ENCODE results near the gene GSK3A.
A peak's percentile ranks its signal among the peaks of the same experiment; 100 is the strongest.

Gene GSK3A

DNA sequence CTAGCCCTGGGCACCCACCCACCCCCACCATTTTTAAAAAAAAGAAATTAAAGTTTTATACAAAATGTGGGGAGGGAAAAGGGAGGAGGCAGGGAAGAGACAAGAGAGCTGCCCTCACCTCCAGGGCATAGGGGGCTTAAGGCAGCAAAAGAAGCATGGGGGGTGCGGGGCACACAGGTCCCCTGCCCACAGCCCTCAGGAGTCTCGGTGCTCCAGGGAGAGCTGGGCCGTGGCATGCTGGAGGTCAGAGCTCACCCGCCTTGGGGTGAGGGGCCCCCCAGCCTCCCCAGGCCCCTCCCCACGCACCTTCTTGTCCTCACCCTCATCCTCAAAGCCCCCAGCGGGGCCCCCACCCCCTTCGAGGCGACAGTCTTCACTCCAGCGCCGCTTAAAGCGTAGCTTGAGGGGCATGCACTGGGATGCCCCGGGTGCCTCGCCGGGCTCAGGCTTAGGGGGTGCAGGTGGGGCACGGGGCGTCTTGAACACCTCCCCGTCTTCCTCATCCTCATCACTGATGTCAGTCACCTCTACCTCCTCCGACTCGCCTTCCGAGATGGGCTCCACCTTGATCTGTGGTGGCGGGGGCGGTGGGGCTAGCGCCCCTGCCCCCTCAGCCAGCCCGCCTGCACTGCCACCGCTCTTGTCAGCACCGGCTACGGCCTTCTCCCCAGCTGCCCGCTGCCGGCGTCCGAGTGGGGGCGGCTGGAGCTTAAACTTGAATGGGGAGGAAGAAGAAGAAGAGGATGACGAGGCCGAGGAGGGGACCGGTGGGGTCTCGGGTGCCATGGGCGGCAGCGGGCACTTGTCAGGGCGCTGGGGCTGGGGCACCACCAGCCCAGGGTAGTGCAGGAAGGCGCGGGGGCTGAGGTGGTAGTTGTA is 6.1 kb upstream of the GSK3A start:
- no peak for DNase-seq (ENCODE audit: low spot score)

DNA sequence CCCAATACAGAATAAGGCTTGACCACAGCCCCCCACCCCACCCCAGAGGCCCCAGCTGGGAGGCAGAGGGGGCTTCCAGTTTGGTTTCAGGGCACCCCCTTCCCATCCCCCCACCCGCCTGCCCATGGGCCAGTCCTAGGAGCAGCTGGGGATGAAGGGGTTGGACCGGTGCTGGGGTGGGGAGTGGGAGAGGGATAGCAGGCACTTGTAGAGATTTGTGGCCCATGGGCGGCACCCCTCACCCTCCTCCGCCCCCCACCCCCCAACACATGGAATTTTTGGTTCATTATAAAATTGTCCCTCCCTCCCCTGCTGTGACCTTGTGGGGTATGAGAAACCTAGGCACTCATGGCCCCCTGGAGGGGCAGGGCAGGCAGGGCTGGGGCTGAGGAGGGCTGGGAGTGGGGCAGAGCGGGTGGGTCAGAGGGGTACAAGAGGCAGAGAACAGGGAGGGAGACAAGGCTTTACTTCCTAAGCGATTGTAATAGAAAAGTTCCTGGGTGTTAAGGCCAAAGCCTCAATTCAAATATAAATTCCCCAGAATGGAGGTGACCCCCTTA is 5.3 kb upstream of the GSK3A start:
- no peak for DNase-seq (ENCODE audit: low spot score)

DNA sequence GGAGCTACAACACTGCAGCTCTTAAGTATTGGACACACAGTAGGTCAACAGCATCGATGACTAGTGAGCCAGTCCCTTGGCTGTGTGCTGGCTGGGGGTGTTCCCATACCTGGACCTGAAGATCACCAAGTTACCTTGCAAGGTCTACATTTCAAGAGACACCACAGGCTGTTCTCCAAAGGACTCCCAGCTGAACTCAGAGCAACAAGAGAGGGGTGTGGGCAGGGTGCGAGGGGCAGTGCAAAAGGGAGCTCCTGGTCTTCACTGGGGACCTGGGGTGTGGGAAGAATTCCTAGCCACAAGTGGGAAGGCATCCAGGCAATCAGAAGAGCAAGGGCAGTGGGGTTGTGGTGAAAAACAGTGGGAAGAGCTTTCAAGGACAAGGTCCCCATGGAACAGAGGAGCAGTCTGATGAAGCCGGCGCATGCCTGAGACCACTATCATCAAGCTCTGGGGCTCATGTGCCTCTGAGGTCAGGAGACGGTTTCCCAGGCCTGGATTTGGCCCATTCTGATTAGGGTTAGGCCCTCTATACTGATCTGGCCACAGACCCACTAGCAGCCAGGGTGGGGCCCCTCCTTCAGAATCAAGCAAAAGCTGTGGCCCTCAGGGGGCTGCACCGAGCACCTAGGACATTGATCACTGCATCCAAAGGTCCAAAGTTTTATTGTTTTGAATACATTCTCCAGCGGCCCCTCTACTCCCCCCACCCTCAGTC is 4.7 kb upstream of the GSK3A start:
- no peak for DNase-seq (ENCODE audit: low spot score)

DNA sequence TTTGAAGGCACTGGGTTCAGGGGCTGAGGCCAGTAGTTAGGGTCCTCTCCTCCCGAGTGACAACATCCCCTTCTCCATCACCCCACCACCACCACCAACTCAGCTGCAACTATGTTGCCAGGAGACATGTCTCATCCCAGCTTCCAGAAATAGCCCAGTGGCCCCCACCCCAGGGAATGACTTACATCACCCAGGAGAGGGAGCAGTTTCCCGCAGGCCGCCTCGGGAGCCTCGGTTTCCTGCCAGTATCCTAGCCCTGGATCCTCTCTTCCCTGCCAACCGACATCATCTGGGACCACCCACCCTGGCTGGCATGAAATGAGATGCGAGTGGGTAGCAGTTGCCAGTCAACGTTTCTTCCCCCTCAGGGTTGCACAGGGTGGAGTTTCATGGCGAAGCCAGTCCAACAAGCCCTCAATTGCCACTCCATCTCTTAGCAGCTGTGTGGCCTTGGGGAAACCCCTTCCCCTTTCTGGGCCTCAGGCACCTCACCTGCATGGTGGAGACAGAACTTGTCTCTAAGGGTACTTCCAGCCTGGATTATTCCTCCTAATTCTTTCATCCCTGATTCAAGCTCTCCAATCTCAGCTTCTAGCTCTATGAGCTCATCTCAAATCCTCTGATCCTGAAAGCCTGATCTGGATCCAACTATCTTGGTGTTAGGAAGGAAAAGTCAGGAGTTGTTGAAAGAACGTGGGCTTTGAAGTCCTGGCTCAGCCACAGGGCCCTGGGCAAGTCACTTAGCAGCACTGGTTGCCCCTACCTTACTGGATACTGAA is 3.9 kb upstream of the GSK3A start:
- peak; percentile 59 for DNase-seq (ENCODE audit: low spot score)

DNA sequence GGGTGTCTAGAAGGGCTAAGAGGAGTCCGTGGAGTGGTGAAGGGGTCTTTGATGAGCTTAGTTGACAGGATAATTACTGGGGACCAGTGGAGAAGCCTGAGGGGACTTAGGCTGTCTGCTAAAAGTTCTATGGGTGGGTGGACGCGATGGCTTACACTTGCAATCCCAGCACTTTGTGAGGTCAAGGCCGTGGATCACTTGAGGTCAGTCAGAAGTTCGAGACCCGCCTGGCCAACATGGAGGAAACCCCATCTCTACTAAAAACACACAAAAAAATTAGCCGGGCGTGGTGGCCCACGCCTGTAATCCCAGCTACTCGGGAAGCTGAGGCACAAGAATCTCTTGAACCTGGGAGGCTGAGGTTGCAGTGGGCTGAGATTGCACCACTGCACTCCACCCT is 2.8 kb upstream of the GSK3A start:
- no peak for DNase-seq (ENCODE audit: low spot score)

DNA sequence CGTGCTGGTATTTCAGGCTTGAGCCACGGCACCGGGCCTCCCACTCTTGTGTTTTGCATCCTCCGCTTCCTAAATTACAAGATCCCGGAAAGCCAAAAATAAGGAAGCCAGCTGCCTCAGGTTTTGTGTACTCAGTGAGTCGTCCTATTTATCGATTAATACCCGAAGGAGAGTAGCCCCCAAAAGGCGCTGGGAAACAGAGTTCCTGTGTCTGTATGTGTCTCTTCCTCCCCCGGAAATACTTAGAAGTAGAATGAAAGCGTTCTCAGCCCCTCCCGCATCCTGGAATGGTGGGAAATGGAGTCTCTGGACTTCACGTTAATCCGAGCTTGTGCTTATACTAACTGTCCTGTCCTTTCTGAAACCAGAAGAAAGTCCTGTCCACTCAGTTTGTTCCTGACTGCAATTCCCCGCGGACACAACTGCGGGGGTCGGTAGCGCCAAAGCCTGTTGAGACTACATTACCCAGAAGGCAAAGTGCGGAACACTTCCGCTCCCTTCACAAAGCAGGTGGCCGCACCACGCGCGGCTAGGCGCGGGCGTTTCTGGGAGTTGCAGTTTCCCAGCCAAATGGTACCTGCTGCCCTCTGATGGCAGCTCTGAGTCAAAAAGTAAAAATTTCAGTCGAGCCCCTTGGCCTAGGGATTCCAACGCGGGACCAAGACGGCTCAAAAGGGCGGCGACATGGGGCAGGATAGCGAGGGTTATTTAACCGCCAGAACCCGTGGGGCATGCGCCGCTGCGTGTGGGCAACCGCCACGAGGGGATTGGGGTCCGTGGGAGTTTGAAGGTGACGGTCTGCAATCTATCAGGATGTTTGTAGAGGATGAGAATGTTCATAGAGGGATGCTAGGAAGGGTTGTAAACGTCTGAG is 2.2 kb upstream of the GSK3A start:
- peak; percentile 93 for DNase-seq (ENCODE audit: low spot score)

DNA sequence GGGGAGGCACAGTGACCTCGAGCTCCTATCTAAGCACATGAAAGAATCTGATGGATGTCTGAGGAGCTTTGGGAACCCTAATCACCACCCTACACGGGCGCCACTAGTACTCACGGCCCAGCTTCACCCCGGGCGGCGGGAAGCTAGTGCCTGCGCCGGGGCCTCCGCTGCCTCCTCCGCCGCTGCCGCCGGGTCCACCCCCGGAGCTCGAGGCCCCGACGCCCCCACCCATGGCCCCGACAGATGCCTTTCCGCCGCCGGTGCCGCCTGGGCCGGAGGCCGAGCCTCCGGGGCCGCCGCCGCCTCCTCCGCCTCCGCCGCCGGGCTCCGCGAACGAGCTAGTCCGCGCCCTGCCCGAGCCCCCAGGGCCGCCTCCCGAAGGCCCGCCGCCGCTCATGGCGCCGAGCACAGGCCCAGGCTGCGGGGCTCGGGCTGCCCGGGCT is 312 bp downstream of the GSK3A start:
- DNase-seq (ENCODE audit: low spot score) = no peak

DNA sequence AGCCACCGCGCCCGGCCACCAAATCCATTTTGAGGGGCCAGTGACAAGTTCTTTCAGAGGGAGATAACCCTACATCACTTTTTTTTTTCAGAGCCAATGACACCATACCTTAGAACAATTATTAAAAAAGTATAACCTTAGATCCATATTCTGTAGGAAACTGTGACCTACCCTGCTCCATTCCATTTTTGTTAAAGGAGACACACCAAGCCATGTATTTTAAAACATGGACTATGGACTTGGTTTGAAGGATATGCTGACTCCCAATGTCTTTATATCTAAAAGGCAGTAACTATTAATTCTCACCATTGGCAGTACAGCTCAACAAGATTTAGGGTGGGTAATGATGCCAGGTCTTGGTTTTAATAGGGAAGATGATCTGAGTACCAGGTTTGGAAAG is 1.1 kb downstream of the GSK3A start:
- no peak for DNase-seq (ENCODE audit: low spot score)

DNA sequence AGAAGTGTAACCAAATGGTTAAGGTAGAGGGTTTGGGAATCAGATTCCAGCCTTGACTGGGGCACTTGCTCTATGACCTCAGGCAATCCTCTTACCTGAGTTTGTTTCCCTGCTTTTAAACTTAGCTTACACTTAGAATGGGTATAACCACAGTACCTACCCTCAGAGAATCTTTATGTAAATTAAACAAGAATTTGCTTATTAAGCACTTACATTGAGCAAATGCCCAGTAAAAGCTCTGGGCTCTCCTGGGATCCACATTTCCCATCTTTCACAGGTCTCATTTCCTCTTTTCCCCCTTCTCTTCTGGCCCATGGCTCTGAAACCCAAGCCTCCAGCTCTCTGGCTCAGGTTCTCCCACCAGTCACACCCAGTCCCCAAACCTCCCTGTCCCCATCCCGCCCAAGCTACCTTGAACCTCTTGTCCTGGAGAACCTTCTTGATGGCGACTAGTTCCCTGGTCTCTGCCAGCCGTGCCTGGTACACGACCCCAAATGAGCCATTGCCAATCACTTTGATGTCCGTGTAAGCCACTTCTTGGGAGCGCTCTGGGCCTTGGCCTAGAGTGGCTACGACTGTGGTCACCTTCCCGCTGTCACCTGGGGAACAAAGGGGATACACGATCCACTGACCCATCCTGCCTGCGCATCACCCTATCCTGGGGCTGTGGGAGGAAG is 2.7 kb downstream of the GSK3A start:
- DNase-seq (ENCODE audit: low spot score) = no peak

DNA sequence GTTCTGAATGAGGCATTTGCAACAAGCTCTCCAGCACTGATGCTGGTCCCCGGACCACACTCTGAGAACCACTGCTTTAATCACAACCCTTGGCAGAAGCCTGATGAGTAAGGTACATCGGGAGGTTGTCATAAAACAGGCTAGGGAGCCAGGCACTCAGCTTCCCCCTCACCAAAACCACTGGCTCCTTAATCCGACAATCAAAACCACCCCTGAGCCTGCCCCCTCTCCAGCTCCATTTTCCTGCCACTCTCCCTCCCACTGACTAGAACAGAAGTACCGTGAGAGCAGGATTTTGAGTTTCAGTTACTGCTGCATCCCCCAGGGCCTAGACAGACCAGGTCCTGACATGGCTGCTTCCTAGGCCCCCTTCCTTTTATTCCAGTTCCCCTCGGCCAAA is 7.2 kb downstream of the GSK3A start:
- DNase-seq (ENCODE audit: low spot score) = no peak

DNA sequence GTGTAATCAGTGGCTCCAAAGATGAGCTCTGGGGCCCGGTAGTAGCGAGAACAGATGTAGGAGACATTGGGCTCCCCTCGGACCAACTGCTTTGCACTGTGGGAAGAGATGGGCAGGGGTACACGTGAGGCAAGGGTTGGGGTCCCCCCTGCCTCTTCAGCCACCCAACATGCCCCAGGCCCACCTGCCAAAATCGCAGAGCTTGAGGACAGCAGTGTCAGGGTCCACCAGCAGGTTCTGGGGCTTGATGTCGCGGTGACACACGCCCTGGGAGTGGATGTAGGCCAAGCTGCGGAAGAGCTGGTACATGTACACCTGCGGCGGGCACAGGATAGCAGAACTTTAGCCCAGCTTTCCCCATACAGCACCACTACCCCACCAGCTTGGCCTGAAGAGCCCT is 8.0 kb downstream of the GSK3A start:
- DNase-seq (ENCODE audit: low spot score) = no peak

DNA sequence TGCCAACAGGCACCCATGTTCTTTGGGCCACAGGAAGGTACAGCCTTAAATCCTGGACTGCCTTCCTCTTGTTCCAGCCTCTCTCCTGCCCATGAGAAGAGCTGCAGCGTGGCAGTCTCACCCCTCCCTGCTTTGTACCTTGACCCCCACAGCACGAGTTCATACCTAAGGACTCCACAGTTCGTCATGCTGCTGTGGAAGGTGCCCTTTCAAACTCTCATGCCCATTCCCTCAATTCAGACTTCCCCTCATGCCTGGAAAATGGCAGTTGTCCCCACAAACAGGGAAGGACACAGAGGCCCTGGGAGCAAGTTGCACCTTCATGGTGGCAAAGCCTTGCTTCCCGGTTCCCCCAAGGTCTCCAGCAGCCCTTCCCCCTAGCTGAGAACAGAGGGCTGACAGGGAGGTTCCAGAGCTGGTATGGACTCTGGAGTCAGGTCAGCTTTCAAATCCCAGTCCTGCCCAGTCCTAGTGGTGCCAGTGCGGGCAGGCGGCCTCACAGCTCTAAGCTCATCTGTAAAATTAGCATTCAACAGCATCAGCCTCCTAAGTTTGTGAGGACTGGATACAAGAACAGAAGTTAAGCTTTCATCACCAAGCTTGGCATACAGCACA is 8.6 kb downstream of the GSK3A start:
- DNase-seq (ENCODE audit: low spot score) = no peak

DNA sequence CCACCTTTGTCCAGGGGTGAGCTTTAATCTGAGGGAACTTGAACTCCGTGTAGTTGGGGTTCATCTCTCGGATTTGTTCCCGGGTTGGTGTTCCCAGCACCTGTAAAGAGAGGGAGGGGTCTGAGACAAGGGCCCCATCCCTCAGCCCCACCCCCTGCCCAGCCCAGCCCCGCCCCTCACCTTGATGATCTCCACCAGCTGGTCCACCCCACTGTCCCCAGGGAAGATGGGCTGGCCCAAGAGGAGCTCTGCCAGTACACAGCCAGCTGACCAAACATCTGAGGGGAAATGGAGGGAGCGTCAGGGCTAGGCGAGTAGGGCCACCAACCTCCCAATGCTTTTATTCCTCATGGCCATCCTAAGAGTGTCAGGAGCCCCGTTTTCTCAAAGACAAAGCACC is 9.3 kb downstream of the GSK3A start:
- no peak for DNase-seq (ENCODE audit: low spot score)

DNA sequence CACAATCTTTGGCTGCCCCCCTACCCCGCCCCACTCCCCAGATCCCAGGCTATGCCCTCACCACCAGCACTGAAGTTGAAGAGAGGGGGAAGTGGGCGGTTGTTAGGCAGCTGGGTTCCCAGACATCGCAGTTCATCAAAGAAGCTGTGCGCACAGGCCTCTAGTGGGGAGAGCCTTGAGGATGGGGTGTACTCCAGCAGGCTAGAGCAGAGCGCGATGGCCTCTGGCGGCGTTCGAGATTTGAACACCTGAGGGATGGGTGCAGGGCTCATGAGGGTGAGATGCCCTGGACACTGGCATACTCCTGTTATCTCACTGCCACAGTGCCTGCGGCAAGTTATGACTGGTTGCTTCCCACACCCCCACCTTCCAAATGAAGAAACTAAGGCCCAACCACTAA is 10.0 kb downstream of the GSK3A start:
- DNase-seq (ENCODE audit: low spot score) = no peak

DNA sequence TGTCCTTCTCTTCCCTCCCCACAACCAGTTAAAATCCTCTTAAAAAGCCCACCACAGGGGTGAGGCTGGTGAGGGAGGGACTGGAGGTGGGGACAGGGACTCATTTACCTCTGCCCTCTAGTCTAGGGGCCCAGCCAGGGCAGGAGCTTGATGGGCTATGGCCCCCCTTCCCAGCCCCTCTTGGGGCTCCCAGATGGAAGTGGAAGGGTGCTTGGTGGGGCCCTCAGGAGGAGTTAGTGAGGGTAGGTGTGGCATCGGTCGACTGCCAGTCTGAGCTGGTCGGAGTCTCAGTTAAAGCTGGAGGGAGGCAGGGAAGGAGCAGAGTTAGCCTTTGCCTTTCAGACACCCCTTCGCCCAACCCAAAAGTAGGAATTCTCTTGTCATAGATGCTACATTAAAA is 11.8 kb downstream of the GSK3A start:
- no peak for DNase-seq (ENCODE audit: low spot score)

DNA sequence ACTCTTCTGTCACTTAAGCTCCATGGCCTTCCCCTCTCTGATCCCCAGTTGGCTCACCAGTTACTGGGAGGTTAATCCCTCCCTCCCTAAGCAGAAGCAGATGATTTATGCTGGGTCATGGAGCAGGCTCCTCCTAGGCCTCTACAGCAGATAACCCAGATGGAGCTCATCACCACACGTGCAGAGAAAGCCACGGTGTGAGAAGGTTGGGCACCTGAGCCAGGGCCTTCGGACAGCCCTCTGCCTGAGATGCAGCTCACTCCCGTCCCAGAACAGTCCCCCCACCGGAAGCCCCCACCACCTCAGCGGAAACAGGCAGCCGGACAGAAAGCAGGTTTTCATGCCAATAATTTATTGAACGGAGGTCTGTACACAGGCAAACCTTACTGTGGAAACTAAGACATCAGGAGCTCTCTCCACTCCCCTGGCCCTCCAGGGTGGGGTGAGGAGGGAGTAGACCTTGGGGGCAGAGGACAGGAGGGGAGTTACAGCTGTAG is 12.5 kb downstream of the GSK3A start:
- DNase-seq (ENCODE audit: low spot score) = no peak

DNA sequence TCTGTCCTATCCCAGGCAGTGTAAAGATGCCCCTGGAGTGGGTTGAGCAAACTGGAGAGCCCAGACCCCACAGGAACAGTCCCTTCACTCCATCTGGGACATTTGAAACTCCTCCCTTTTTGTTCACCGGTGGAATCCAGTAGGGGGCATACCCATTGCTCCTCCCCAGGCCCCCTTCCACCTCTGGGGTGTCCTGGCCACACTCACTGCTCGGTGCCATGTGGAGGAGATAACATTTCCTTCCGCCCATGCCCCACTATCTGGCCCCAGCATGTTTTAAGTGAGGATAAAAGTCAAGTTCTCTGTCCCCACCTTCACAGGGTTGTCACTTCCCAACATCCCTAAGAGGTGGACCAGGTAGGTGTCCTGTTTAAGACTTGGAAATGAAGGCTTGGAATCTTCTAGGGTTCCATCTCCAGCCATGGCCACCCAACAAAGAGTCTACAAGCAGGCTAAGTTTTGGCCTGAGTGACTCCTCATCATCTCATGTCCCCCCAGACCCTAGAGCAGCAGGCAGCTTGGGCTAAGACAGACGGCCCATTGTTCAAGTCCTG is 13.0 kb downstream of the GSK3A start:
- no peak for DNase-seq (ENCODE audit: low spot score)

DNA sequence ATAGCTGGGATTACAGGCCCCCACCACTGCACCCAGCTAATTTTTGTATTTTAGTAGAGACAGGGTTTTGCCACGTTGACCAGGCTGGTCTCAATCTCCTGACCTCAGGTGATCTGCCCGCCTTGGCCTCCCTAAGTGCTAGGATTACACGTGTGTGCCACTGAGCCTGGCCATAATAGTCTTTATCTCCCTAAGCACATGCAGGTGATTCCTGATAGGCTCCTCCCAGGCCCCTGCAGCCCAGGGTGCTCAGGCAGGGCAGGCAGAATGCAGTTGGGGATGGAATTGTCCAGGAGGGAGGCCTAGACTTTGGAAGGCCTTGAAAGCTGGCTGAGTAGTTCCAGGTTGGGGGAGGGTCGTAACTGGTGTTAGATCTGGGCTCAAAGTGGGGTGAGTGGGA is 13.8 kb downstream of the GSK3A start:
- DNase-seq (ENCODE audit: low spot score) = no peak

DNA sequence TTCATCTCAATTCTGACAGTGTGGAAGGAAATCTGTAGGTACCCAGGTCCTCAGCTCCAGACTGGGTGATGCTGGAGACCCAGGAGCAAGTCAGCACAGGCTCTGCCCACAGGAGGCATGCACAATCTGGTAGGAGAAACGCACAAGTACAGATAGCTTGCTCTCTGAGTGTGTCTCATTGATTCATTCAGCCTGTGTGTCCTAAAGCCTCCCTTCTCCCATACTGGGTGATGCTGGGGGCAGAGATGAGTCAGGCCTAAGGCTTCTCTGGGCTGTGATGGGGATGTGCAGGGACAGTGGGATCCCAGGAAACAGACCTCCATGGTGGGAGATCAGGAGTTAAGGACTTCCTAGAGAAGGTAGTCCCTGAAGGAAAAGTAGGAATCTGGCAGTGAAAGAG is 15.5 kb downstream of the GSK3A start:
- DNase-seq (ENCODE audit: low spot score) = no peak

DNA sequence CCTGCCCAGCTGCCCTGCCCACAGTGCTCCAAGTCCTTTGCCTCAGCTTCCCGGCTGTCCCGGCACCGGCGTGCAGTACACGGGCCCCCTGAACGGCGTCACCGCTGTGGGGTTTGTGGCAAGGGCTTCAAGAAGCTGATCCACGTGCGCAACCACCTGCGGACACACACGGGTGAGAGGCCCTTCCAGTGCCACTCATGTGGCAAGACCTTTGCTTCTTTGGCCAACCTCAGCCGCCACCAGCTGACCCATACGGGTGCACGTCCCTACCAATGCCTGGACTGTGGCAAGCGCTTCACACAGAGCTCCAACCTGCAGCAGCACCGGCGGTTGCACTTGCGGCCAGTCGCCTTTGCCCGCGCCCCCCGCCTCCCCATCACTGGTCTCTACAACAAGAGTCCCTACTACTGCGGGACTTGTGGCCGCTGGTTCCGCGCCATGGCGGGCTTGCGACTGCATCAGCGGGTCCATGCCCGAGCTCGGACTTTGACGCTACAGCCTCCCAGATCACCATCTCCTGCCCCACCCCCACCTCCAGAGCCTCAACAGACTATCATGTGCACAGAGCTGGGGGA is 16.6 kb downstream of the GSK3A start:
- no peak for DNase-seq (ENCODE audit: low spot score)

All from kidney capillary endothelial cell (primary cell).